Sciatic nerve (tissue), 2 donors: Measurements from ENCODE around the gene TMEM237. TPM values are rescaled to one million over a fixed set of nuclear protein-coding genes. Genes with fewer than 3 reads are reported as not detected.
A peak's percentile ranks its signal among the peaks of the same experiment; 100 is the strongest.
"Not testable (repeated sequence)": the region's sequence is repeated elsewhere in the genome, so short reads cannot be mapped to it uniquely, and the experiment has no call there.

Experiments
- ATAC-seq: fragments of 200-7000 bp; cut with Tn5 transposase; one replicate; pipeline ENCODE4 v1.9.1; 2020; ENCODE audit warnings: mild to moderate bottlenecking, moderate library complexity
- DNase-seq: peaks from one replicate; pipeline ENCODE4 v3.0.0-alpha.2; 2020; ENCODE audit warnings: low spot score
- intact Hi-C: fragments of 100-400 bp; cut with DNase I; formaldehyde crosslinking; loops from one replicate; pipeline ENCODE4 v1.14.2; 2022
- total RNA-seq: library from RNA; stranded (reverse); fragmentation: NEBNext Ultra II Directional; extraction: Animal tissue kit (Norgen Biotek cat#: 25700); gene quantifications from one replicate; pipeline ENCODE4 v1.2.1, GENCODE V29; 2021
- donor health status: DM: no; HTN: no; CAD: no.
- donor health status: DM: no; HTN: no; CAD: no.

Gene TMEM237
- 21.8 TPM for total RNA-seq

GRCh38 chr2:201643216-201643890 is at the start of gene TMEM237:
Gene TMEM237, minus strand, starts transcription at chr2:201643503. Its CDS starts 103 bp downstream, at chr2:201643400.
- DNase-seq: no peak
- intact Hi-C loops: no loop called here
- peak; percentile 83 for ATAC-seq

- ATAC-seq (no peak), DNase-seq (no peak)
- intact Hi-C loops: no loop called here
Measured at GRCh38 chr2:201685156-201685555, 41.9 kb upstream of the TMEM237 start.

GRCh38 chr2:201680743-201681142 is 37.4 kb upstream of the TMEM237 start:
- no peak for DNase-seq
- ATAC-seq: no peak

GRCh38 chr2:201678401-201678800 is 35.1 kb upstream of the TMEM237 start:
- intact Hi-C loops: no loop called here
- ATAC-seq (no peak), DNase-seq (no peak)

More at GRCh38 chr2:201680743-201681142, 37.4 kb upstream of the TMEM237 start:
- intact Hi-C loops: no loop called here

- ATAC-seq (no peak), DNase-seq (no peak)
- intact Hi-C loops: no loop called here
Measured at GRCh38 chr2:201675454-201675853, 32.2 kb upstream of the TMEM237 start.

GRCh38 chr2:201674794-201675193 is 31.5 kb upstream of the TMEM237 start:
- ATAC-seq (no peak), DNase-seq (no peak)
- intact Hi-C loops: no loop called here

- intact Hi-C loops: no loop called here
- DNase-seq (no peak), ATAC-seq (no peak)
Measured at GRCh38 chr2:201674298-201674697, 31.0 kb upstream of the TMEM237 start.

GRCh38 chr2:201673546-201673945 is 30.2 kb upstream of the TMEM237 start:
- intact Hi-C loops: no loop called here
- DNase-seq (no peak), ATAC-seq (no peak)

- ATAC-seq, intact Hi-C loops, DNase-seq: not testable (repeated sequence)
Measured at GRCh38 chr2:201671205-201671604, 27.9 kb upstream of the TMEM237 start.

GRCh38 chr2:201669865-201670264 is 26.6 kb upstream of the TMEM237 start:
- intact Hi-C loops: no loop called here
- no peak for ATAC-seq
- no peak for DNase-seq

GRCh38 chr2:201668402-201668910 is 25.2 kb upstream of the TMEM237 start:
- DNase-seq (no peak), ATAC-seq (no peak)
- intact Hi-C loops: no loop called here

- DNase-seq: no peak
- intact Hi-C loops: no loop called here
- ATAC-seq: no peak
Measured at GRCh38 chr2:201664334-201664733, 21.0 kb upstream of the TMEM237 start.

GRCh38 chr2:201661366-201661765 is 18.1 kb upstream of the TMEM237 start:
- intact Hi-C loops: no loop called here
- ATAC-seq: no peak
- no peak for DNase-seq

GRCh38 chr2:201660293-201660895 is 17.1 kb upstream of the TMEM237 start:
- DNase-seq (no peak), ATAC-seq (no peak)
- intact Hi-C loops: no loop called here

GRCh38 chr2:201656740-201657139 is 13.4 kb upstream of the TMEM237 start:
- intact Hi-C loops: no loop called here
- no peak for ATAC-seq

GRCh38 chr2:201656102-201656501 is 12.8 kb upstream of the TMEM237 start:
- ATAC-seq (no peak), DNase-seq (no peak)
- intact Hi-C loops: no loop called here

More at GRCh38 chr2:201656740-201657139, 13.4 kb upstream of the TMEM237 start:
- no peak for DNase-seq

- peak; percentile 71 for ATAC-seq
- intact Hi-C loops: no loop called here
Measured at GRCh38 chr2:201654616-201655384, 11.5 kb upstream of the TMEM237 start.

GRCh38 chr2:201653221-201653620 is 9.9 kb upstream of the TMEM237 start:
- DNase-seq (no peak), ATAC-seq (no peak)
- intact Hi-C loops: no loop called here

More at GRCh38 chr2:201654616-201655384, 11.5 kb upstream of the TMEM237 start:
- DNase-seq: no peak

- DNase-seq (no peak), ATAC-seq (no peak)
- intact Hi-C loops: no loop called here
Measured at GRCh38 chr2:201649442-201649841, 6.1 kb upstream of the TMEM237 start.

GRCh38 chr2:201647431-201647830 is 4.1 kb upstream of the TMEM237 start:
- DNase-seq (no peak), ATAC-seq (no peak)
- intact Hi-C loops: no loop called here
